LNCAP (cell line): ENCODE measurements around the gene TBC1D17.

ENCODE experiments used
- CTCF ChIP-seq: fragments of 450-650 bp; IDR thresholded peaks from 2 replicates; pipeline ENCODE4 v1.5.1; 2017; ENCODE audit warnings: mild to moderate bottlenecking

Gene TBC1D17

GRCh38 chr19:49863254-49863934 is 14.1 kb upstream of the TBC1D17 start:
- no peak for TF ChIP-seq CTCF

GRCh38 chr19:49863935-49864320 is 13.6 kb upstream of the TBC1D17 start:
- no peak for TF ChIP-seq CTCF

- TF ChIP-seq CTCF, result no peak
Observed at GRCh38 chr19:49864890-49865289, 12.6 kb upstream of the TBC1D17 start.

- TF ChIP-seq CTCF, result no peak
Observed at GRCh38 chr19:49866933-49867782, 10.3 kb upstream of the TBC1D17 start, which contains the start of gene PNKP. PNKP (minus strand) TSS chr19:49867576; CDS start chr19:49867204, 372 bp downstream.

GRCh38 chr19:49869009-49869483 is 8.5 kb upstream of the TBC1D17 start:
- no peak for TF ChIP-seq CTCF

GRCh38 chr19:49869484-49870308 is 7.8 kb upstream of the TBC1D17 start:
- no peak for TF ChIP-seq CTCF

- no peak for TF ChIP-seq CTCF
Observed at GRCh38 chr19:49870309-49870901, 7.1 kb upstream of the TBC1D17 start.
